ENCODE data around the gene ONECUT3.

The ONECUT3 gene

GRCh38 chr19:1761528-1762242, 8.4 kb downstream of the ONECUT3 start:
- no peaks in the 10 kb centered on the region for H3K4me1 Mint-ChIP-seq
- no peak overlapping the region for H3K4me3 Mint-ChIP-seq
- H3K9me3 Mint-ChIP-seq: peaks cover 2% of the 10 kb centered on the region
- TF ChIP-seq CTCF (IDR thresholded peaks at IDR 0.05; ENCODE audit: unreplicated experiment in 3 of 3): no peak
- no peaks in the 10 kb centered on the region for H3K36me3 Mint-ChIP-seq (ENCODE audit: low read depth)
- H3K27ac Mint-ChIP-seq: no peak overlapping the region
- peaks cover 99% of the 10 kb centered on the region for H3K27me3 Mint-ChIP-seq (ENCODE audit: low read depth)

GRCh38 chr19:1762243-1763117, 9.2 kb downstream of the ONECUT3 start:
- TF ChIP-seq CTCF (IDR thresholded peaks at IDR 0.05; ENCODE audit: unreplicated experiment in 3 of 3): no peak
- Mint-ChIP-seq H3K4me3 (no peak overlapping the region), H3K36me3 (ENCODE audit: low read depth) (no peaks in the 10 kb centered on the region), H3K27me3 (ENCODE audit: low read depth) (peaks cover 99% of the 10 kb centered on the region), H3K9me3 (peaks cover 2% of the 10 kb centered on the region), H3K4me1 (no peaks in the 10 kb centered on the region), H3K27ac (no peak overlapping the region)

GRCh38 chr19:1763648-1764639, 10.6 kb downstream of the ONECUT3 start:
- Mint-ChIP-seq H3K4me3 (peak overlapping the region in 1 of 3 experiments; percentile 19), H3K36me3 (ENCODE audit: low read depth) (no peaks in the 10 kb centered on the region), H3K27me3 (ENCODE audit: low read depth) (peaks cover 99% of the 10 kb centered on the region), H3K27ac (no peak overlapping the region), H3K9me3 (peaks cover 2% of the 10 kb centered on the region), H3K4me1 (no peaks in the 10 kb centered on the region)
- TF ChIP-seq CTCF (IDR thresholded peaks at IDR 0.05; ENCODE audit: unreplicated experiment in 3 of 3): no peak

GRCh38 chr19:1764729-1765128, 11.4 kb downstream of the ONECUT3 start:
- no peak overlapping the region for H3K27ac Mint-ChIP-seq
- no peak overlapping the region for H3K4me3 Mint-ChIP-seq
- peaks cover 2% of the 10 kb centered on the region for H3K9me3 Mint-ChIP-seq
- H3K27me3 Mint-ChIP-seq (ENCODE audit: low read depth): peaks cover 99% of the 10 kb centered on the region
- H3K4me1 Mint-ChIP-seq: no peaks in the 10 kb centered on the region
- TF ChIP-seq CTCF (IDR thresholded peaks at IDR 0.05; ENCODE audit: unreplicated experiment in 3 of 3): no peak
- H3K36me3 Mint-ChIP-seq (ENCODE audit: low read depth): no peaks in the 10 kb centered on the region

DNA sequence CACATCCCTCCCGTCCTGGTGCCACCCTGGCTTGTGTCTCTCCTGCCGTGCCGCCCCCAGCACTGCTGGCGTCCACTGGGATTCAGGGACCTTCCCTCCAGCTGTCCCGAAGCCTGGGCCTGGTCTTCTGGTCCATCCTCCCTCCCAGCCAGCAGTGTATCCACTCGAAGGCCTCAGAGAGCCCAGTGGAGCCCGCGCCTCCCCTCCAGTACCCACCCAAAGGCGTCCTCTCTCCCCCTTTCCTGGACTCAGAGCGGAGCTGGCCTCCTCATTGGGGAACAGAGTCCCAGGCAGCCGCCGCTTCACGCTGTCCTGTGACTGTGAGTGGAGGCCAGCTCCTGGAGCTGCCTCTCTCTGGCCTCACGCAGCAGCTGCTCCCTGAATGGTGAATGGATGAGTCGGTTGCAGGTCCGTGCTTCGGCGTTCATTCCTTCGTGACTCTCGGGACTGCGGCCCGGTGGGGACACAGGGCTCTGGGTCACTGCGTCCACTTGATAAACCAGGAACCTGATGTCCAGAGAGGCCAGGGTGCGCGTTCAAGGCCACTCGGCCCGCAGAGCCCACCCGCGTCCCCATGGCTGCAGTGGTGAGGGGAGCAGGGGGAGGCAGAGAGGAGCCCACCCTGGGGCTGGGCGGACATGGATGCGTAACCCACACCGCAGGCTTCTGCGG, 12.1 kb downstream of the ONECUT3 start:
- H3K4me1 Mint-ChIP-seq: no peaks in the 10 kb centered on the region
- no peak overlapping the region for H3K27ac Mint-ChIP-seq
- no peak for TF ChIP-seq CTCF (IDR thresholded peaks at IDR 0.05; ENCODE audit: unreplicated experiment in 3 of 3)
- H3K36me3 Mint-ChIP-seq (ENCODE audit: low read depth): no peaks in the 10 kb centered on the region
- no peak overlapping the region for H3K4me3 Mint-ChIP-seq
- peaks cover 7% of the 10 kb centered on the region for H3K9me3 Mint-ChIP-seq
- H3K27me3 Mint-ChIP-seq (ENCODE audit: low read depth): peaks cover 99% of the 10 kb centered on the region
